Urinary bladder (tissue), 4 donors: ENCODE measurements around the gene CARS2. TPM values are rescaled to one million over a fixed set of nuclear protein-coding genes. Genes with fewer than 3 reads are reported as not detected.
"Not testable (repeated sequence)": the region's sequence is repeated elsewhere in the genome, so short reads cannot be mapped to it uniquely, and the experiment has no call there.

Source experiments
- DNase-seq: peaks from one replicate; pipeline ENCODE4 v3.0.0-alpha.2; 2015; ENCODE audit errors: extremely low spot score
- H3K27ac ChIP-seq: one replicate; pipeline ENCODE4 v1.5.1; 2013; ENCODE audit warnings: low read depth, mild to moderate bottlenecking, moderate library complexity
- H3K36me3 ChIP-seq: one replicate; pipeline ENCODE4 v1.6.1; 2013; ENCODE audit warnings: mild to moderate bottlenecking, moderate library complexity; ENCODE audit not compliant: insufficient read depth
- H3K4me1 ChIP-seq: one replicate; pipeline ENCODE4 v1.6.1; 2013; ENCODE audit warnings: mild to moderate bottlenecking, moderate library complexity; ENCODE audit not compliant: insufficient read depth
- H3K4me3 ChIP-seq: one replicate; pipeline ENCODE4 v1.5.1; 2013; ENCODE audit warnings: low read depth, low read length
- WGBS: extraction: QIAGEN DNeasy Blood & Tissue Kit; methylation state at CpG from one replicate; pipeline ENCODE4 v1.1.7; 2013; 5-methylcytosine and 5-hydroxymethylcytosine counted together
- polyA plus RNA-seq: library from polyadenylated mRNA; stranded (reverse); fragments of 200-250 nt; gene quantifications from one replicate; pipeline ENCODE4 v1.2.3, GENCODE V29; 2013
- total RNA-seq: library from RNA; depleted of rRNA; stranded (reverse); fragments of >200 nt; gene quantifications from one replicate; pipeline ENCODE4 v1.2.3, GENCODE V29; 2014
- donor health status: healthy with polysubstance abuse.
- donor health status: healthy.

Gene CARS2
- total and polyA plus RNA-seq, 2 donors = 51.2 to 53.9 TPM

DNA sequence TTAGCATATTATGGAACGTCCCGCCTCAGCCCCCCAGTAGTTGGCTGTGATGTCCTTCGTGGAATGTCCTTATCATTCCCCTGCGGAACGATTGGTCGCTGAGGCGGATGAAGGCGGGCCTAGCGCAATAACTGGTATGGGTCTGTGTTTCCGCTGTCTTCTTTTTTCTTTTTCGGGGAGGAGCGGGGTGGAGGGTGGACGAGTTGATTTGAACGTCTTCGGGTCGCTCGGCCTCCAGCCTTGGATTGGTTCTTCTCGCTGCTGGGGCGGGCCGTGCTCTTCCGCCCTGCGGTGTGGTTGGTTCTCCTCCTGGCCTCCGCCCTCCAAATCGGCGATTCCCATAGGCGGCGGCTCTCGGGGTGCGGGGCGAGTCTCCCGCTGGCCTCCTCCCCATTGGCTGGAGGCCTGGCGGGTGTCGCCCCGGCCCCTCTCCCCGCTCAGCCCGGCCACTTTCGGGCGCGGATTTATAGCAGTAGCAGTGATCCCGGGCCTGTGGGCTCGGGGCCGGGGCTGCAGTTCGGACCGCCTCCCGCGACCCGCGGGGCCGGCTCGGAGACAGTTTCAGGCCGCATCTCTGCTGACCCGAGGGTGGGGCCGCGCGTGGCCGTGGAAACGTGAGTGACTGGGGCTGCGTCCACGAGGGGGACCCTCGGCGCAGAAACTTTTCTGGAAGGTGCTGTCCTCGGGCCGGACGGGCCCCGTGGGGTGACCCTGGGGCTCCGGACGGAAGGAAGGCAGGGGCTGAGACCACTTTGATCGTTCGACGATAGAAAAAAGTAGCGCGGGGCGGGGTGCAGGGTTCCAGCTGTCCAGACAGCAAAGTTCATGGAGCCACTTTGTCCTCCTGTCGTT is 9.7 kb upstream of the CARS2 start:
- peak; percentile 100 for DNase-seq
- Histone ChIP-seq H3K27ac (peak overlapping the region; percentile 96), H3K36me3 (no peaks in the 10 kb centered on the region), H3K4me3 (peak overlapping the region; percentile 88), H3K4me1 (no peaks in the 10 kb centered on the region)
- WGBS = under 1% methylated on average over 74 of the region's 74 CpGs

DNA sequence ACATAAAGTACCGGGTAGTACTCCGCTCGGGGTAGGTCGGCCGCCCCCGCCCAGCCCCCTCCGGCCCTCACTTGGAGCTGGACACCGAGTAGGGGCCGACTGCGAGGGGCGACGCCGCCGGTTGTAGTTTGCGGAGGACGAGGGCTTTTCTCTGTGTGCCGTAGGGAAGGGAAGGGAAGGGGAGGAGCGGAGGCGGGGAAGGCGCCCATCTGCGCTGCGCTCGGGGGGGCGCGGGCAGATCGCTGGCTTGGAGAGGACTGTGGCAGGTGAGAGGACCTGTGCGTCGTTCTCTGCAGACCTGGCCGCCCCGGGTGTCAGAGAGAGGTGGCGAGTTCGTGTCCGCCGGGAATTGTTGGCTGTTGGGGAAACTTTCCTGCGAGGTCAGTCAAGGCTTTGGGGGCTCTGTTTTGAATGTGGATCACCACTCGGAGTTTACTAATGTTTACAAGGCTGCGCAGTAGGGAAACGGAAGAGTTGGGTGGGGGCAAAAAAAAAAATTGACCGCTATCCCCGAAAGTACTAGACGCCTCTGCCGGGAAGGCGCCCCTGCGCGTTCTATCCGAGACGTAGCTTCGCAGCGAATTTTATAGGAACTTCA is 9.0 kb upstream of the CARS2 start:
- WGBS = under 1% methylated on average over 49 of the region's 49 CpGs
- Histone ChIP-seq H3K27ac (peak overlapping the region; percentile 96), H3K4me3 (peak overlapping the region; percentile 88), H3K36me3 (no peaks in the 10 kb centered on the region), H3K4me1 (no peaks in the 10 kb centered on the region)
- DNase-seq = no peak

DNA sequence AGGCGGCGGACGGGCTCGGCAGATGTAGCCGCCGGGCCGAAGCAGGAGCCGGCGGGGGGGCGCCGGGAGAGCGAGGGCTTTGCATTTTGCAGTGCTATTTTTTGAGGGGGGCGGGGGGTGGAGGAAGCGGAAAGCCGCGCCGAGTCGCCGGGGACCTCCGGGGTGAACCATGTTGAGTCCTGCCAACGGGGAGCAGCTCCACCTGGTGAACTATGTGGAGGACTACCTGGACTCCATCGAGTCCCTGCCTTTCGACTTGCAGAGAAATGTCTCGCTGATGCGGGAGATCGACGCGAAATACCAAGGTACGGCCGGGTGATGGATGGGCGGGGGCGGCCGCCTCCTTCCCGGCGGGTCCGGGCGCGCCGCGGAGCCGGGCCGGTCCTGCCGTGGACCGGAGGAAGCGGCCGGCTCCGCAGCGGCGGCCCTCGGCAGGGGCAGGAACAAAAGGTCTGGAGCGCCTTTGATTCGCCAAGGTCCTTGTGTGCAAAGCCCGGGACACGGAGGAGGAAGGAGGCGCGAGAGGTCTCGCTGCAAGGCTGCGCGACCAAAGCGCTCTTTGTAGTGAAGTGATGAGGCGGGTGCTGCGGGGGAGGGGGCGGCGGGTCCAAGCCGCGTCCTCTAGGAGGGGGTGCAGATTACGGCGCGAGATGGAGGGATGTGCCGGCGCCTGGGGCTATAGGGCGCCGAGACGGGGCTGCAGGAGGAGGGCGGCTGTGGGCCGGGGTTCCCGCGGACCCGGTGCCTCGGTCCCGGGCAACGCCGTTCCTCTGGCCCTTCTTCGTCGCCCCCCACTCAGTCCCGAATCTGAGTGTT is 8.3 kb upstream of the CARS2 start:
- Histone ChIP-seq H3K4me3 (peak overlapping the region; percentile 88), H3K4me1 (no peaks in the 10 kb centered on the region), H3K36me3 (no peaks in the 10 kb centered on the region), H3K27ac (peak overlapping the region; percentile 96)
- DNase-seq = no peak
- WGBS = under 1% methylated on average over 86 of the region's 86 CpGs

DNA sequence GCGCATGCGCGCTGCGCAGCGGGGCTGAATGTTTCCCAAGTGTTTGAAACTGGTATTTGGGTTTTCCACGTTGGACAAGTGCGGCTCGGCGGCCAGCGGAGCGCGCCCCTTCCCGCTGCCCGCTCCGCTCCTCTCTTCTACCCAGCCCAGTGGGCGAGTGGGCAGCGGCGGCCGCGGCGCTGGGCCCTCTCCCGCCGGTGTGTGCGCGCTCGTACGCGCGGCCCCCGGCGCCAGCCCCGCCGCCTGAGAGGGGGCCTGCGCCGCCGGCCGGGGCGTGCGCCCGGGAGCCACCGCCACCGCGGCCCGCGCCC is 7.7 kb upstream of the CARS2 start, which contains the start of gene ING1:
Gene ING1 (plus strand): TSS at position 59 of the 311 bp plus-strand sequence. CDS start 450 bp downstream, outside the sequence.
- Histone ChIP-seq H3K4me3 (peak within 1 kb of the TSS; percentile 88), H3K4me1 (no peaks in the 10 kb centered on the region), H3K27ac (peak within 1 kb of the TSS; percentile 99), H3K36me3 (no peaks in the 10 kb centered on the region)
- no peak for DNase-seq
- under 1% methylated on average over 45 of the region's 45 CpGs for WGBS

DNA sequence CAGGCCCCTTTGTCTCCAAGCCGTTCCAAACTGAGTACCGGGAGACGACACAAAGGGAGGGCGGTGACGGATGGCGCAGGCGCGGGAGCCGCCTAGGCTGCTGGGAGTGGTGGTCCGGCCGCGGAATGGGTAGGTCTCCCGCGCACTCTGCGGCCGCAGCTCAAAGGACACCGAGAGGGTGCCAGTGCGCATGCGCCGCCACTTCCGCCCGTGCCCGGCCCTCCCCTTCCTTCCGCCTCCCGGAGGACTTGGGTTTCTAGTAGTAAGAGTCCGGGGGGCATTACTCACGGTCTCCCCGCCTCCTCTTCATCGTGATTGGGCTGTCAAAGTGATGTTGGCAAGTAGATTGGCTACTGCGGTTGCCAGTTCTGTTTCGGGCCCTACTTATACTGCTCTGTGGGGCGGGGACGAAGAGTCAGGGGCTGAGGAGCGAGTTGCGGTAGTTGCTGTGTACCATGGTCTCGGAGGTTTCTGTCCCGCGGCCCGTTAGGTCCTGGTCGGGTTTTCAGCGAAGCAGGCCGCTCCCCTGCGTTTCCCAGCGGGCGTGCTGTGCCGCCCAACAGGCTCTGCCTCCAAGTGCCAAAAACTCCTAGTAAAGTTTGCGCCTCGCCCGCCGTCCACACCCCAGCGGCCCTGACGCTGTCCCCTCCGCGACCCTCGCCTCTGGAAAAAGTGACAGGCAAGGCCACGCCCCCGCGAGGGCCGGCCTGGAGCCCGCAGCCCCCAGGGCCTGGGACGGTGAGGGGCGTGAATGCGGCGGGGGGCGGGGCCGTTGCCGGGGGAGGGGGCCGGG is 7.1 kb upstream of the CARS2 start:
- H3K36me3 ChIP-seq = no peaks in the 10 kb centered on the region
- peak; percentile 100 for DNase-seq
- H3K27ac ChIP-seq = peak overlapping the region; percentile 99
- WGBS = under 1% methylated on average over 68 of the region's 68 CpGs
- peak overlapping the region; percentile 88 for H3K4me3 ChIP-seq
- H3K4me1 ChIP-seq = no peaks in the 10 kb centered on the region

DNA sequence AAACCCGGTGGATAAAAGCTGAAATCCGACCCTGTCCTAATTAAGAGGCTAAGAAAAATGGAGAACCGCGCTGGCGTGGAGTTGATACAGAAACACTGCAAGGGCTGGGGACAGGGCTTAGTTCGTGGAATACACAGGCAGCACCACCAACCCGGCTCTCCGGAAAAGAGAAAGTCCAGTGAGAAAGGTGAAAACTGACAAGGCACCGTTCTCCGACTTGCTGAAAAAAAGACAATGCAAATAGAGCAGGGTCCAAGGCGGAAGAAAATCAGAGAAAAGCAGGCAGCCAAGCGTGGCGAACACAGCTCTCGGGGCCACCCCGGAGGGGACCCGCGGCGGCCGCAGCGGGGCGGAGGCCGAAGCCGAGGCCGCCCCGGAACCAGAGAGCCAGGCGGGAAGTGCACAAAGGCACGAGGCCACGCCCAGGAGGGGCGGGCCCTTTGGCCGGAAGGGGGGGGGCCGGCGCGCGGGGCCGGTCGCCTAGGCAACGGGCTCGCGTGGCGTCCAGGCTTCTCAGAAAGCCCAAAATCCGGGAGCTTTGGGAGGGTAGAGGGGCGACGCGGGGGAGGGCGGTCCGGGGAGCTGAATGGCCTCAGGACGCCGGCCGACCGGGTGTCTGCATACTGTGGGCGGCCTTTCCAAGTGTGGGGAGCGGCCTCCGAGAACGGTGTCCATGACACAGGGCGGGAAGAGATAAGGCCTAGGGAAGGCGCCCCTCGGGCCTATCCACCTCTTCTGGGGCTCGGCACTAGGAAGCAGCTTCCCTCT is 6.3 kb upstream of the CARS2 start:
- Histone ChIP-seq H3K4me3 (peak overlapping the region; percentile 67), H3K27ac (peak overlapping the region; percentile 97), H3K4me1 (no peaks in the 10 kb centered on the region), H3K36me3 (no peaks in the 10 kb centered on the region)
- 1% methylated on average over 58 of the region's 58 CpGs for WGBS
- peak; percentile 74 for DNase-seq

DNA sequence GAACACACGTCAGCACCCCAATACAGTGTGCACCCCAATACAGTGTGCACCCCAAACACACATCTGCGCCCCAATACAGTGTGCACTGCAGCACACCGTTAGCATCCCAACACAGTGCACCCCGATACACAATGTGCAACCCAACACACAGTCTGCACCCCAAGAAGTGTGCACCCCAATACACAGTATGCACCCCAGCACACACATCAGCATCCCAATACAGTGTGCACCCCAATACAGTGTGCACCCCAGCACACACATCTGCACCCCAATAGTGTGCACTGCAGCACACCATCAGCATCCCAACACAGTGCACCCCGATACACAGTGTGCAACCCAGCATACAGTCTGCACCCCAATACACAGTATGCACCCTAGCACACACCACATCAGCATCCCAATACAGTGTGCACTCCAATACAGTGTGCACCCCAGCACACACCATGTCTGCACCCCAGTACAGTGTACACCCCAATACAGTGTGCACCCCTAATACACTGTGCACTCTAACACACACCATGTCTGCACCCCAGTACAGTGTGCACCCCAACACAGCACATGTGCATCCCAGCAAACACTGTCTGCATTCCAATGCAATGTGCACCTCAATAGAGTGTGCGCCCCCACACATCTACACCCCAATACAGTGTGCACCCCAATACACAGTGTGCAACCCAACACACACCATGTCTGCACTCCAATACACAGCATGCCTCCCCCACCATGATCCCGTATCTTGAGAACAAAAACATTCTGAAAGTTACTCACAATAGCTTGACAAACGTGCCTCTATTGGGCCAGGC is 855 bp upstream of the CARS2 start:
- Histone ChIP-seq H3K27ac (no peak overlapping the region), H3K4me3 (peak overlapping the region; percentile 96), H3K4me1 (no peaks in the 10 kb centered on the region), H3K36me3 (no peaks in the 10 kb centered on the region)
- WGBS = 63% methylated on average over 8 of the region's 8 CpGs
- no peak for DNase-seq

DNA sequence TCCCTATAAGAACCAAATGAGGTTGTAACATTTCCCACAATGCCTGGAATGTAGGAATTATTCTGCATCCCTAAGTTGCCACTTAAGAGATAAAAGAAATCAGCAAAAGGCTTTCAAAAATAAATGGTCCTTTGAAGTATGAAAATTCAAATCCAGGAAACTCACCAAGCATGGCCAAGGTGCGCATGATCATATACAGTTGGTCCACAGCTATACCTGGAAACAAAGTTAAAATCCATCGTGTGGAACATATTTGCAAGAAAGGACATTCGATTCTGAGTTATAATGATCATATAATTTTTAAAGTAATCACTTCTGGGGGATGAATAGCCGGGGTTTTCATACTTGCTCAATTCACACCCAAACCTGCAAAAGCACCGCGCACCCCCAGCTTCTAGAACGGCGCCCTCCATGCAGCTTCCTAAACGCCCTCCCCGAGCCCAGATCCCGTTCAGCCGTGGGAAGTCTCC is 525 bp downstream of the CARS2 start:
- H3K27ac ChIP-seq = no peak overlapping the region
- H3K4me1 ChIP-seq = no peaks in the 10 kb centered on the region
- peak overlapping the region; percentile 96 for H3K4me3 ChIP-seq
- WGBS = 5% methylated on average over 12 of the region's 12 CpGs
- no peak for DNase-seq
- H3K36me3 ChIP-seq = no peaks in the 10 kb centered on the region

DNA sequence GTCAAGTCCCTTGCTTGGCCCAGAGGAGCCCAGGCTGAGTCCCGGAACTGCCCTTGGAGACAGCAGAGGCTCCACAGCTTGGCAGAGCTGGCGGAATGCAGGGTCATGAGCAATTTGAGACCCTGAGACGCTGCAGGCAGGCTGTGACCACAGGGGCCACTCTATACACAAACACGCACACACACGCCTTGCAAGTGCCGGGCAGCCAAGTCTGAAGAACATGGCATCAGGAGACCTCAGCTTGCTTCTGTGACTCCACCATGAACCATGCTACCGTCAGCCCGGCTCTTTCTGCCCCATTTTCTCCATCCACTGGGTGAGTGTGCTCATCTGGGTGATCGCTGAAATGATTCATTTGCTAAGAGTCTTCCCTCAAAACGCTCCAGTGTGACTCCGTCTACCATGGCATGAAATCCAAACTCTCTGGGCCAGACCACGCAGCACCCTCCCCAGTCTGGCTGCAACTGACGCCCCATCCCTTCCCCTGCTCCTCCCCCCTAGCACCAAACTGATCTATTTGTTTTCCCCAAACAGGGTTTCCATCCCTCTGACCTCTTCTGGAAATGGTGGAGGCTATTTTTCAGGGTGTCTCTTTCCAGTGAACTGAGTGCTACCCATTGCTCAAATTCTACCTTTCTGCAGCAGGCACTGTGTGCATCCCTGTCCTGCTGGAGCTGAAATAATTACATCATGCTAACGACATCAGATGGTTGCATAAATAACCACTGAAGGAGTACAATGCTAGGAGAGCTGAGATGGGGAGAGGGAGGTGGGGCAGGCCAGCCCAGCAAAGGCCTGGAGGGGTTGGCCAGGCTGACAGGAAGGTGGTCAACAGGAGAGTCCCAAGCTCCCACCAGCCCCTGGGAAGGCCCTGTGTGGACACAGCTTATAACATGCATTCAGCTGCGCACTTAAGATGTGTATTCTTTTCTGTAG is 3.1 kb downstream of the CARS2 start:
- Histone ChIP-seq H3K36me3 (no peaks in the 10 kb centered on the region), H3K4me3 (no peak overlapping the region), H3K27ac (no peak overlapping the region), H3K4me1 (no peaks in the 10 kb centered on the region)
- DNase-seq = no peak
- WGBS = 81% methylated on average over 15 of the region's 15 CpGs

DNA sequence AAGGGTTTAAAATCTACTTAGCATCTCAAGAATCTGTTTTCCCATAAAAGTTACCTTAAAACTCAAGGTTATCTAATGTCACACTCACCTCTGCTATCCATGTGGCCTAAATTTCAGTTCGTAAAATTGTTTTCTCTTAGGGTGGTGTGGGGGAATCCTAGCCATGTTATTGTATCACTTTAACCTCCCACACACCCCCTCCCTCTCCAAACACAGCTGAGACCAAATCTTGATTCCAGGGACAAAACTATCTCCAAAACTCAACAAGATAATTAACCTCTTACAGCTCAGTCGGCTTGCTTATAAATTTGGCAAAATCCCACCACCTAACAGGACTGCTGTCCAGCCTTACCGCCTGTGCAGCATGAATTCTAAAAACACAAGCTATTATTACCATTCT is 3.8 kb downstream of the CARS2 start:
- Histone ChIP-seq H3K27ac (no peak overlapping the region), H3K4me3 (no peak overlapping the region), H3K4me1 (no peaks in the 10 kb centered on the region), H3K36me3 (no peaks in the 10 kb centered on the region)
- no peak for DNase-seq
- WGBS = 43% methylated on average over 3 of the region's 3 CpGs

DNA sequence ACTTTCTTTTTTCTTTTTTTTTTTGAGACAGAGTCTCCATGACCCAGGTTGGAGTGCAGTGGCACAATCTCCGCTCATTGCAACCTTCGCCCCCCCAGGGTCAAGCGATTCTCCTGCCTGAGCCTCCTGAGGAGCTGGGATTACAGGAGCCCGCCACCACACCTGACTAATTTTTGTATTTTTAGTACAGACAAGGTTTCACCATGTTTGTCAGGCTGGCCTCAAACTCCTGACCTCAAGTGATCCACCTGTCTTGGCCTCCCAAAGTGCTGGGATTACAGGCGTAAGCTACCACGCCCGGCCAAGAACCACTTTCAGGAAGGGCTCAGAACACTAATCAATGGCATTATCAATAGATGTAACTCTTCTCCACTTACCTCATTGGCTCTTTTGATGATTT is 4.9 kb downstream of the CARS2 start:
- H3K27ac ChIP-seq, H3K36me3 ChIP-seq, H3K4me3 ChIP-seq, DNase-seq, H3K4me1 ChIP-seq: not testable (repeated sequence)
- WGBS = 98% methylated on average over 7 of the region's 7 CpGs
